Measurements from ENCODE around the gene RBBP5. TPM values are rescaled to one million over a fixed set of nuclear protein-coding genes. Genes with fewer than 3 reads are reported as not detected.

RBBP5 gene
- total RNA-seq, 1 donor from 2014 or later: 19.7 TPM

GRCh38 chr1:205137901-205138300 lies 16.1 kb upstream of the RBBP5 start:
- intact Hi-C loops (cut with micrococcal nuclease): no loop called here
- Mint-ChIP-seq H3K9me3 (no peaks in the 10 kb centered on the region), H3K27me3 (no peaks in the 10 kb centered on the region), H3K36me3 (ENCODE audit: low read depth) (no peaks in the 10 kb centered on the region), H3K4me1 (peaks cover 34% of the 10 kb centered on the region), H3K4me3 (no peak overlapping the region), H3K27ac (peak overlapping the region; percentile 50)
- ChIA-PET POLR2A (interaction anchor here (0.6 to 1.1 kb wide), 2 partner anchors 16 to 34 kb away, joined by 3 to 6 read pairs; partner anchors contain the start of gene RBBP5), CTCF (interaction anchor here (1.6 kb wide), 1 partner anchor 16 kb away, joined by 8 read pairs; the partner anchor contains the start of gene RBBP5)
- no peak for ATAC-seq (ENCODE audit: low read depth)
- no peak for DNase-seq
- TF ChIP-seq, protein P1, sequence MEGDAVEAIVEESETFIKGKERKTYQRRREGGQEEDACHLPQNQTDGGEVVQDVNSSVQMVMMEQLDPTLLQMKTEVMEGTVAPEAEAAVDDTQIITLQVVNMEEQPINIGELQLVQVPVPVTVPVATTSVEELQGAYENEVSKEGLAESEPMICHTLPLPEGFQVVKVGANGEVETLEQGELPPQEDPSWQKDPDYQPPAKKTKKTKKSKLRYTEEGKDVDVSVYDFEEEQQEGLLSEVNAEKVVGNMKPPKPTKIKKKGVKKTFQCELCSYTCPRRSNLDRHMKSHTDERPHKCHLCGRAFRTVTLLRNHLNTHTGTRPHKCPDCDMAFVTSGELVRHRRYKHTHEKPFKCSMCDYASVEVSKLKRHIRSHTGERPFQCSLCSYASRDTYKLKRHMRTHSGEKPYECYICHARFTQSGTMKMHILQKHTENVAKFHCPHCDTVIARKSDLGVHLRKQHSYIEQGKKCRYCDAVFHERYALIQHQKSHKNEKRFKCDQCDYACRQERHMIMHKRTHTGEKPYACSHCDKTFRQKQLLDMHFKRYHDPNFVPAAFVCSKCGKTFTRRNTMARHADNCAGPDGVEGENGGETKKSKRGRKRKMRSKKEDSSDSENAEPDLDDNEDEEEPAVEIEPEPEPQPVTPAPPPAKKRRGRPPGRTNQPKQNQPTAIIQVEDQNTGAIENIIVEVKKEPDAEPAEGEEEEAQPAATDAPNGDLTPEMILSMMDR (IDR thresholded peaks at IDR 0.05): no peak

GRCh38 chr1:205133287-205133686 lies 11.5 kb upstream of the RBBP5 start:
- Mint-ChIP-seq H3K4me3 (no peak overlapping the region), H3K4me1 (peaks cover 16% of the 10 kb centered on the region), H3K9me3 (no peaks in the 10 kb centered on the region), H3K36me3 (ENCODE audit: low read depth) (no peaks in the 10 kb centered on the region), H3K27ac (no peak overlapping the region), H3K27me3 (no peaks in the 10 kb centered on the region)
- ATAC-seq (ENCODE audit: low read depth): no peak
- POLR2A ChIA-PET: interaction anchor here (2.1 kb wide), 1 partner anchor 12 kb away, joined by 10 read pairs; the partner anchor contains the start of gene RBBP5
- CTCF ChIA-PET: no interaction called here
- TF ChIP-seq, protein P1 (IDR thresholded peaks at IDR 0.05): no peak
- intact Hi-C loops (cut with micrococcal nuclease): no loop called here
- DNase-seq: no peak

- CTCF ChIA-PET: interaction anchor here (1.0 kb wide), 1 partner anchor 12 kb away, joined by 3 read pairs; no protein-coding TSS in a partner anchor
- no peaks in the 10 kb centered on the region for H3K9me3 Mint-ChIP-seq
Observed at GRCh38 chr1:205129447-205130029, 7.8 kb upstream of the RBBP5 start.

DNA sequence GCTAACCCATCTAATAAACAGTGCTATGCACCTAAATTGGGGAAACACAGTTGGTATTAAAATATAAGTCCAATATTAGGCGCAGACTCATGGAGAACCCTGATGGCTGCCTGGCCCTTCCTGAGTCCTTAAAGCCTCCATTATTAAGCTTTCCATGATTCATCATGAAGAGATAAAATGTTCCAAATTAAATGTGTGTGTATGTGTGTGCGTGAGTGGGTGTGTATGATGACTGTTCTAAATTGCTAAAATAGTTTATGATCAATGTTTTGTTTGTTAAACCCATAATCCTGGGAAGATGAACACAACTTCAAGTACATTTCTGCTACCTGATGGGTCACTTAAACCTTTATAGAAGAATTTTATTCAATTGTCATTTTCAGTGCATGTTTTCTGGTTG lies 6.3 kb upstream of the RBBP5 start:
- H3K9me3 Mint-ChIP-seq: no peaks in the 10 kb centered on the region
- ChIA-PET CTCF (interaction anchor here (1.3 kb wide), 1 partner anchor 13 kb away, joined by 3 read pairs; no protein-coding TSS in a partner anchor), POLR2A (no interaction called here)
- no peak overlapping the region for H3K27ac Mint-ChIP-seq
- ATAC-seq (ENCODE audit: low read depth): no peak
- TF ChIP-seq, protein P1 (IDR thresholded peaks at IDR 0.05): no peak
- no peak overlapping the region for H3K4me3 Mint-ChIP-seq
- H3K27me3 Mint-ChIP-seq: no peaks in the 10 kb centered on the region
- intact Hi-C loops (cut with micrococcal nuclease): loop anchor here (10.0 kb wide), 2 partner anchors 187 to 617 kb away; no protein-coding TSS in a partner anchor
- H3K36me3 Mint-ChIP-seq (ENCODE audit: low read depth): no peaks in the 10 kb centered on the region
- DNase-seq: no peak
- peaks cover 16% of the 10 kb centered on the region for H3K4me1 Mint-ChIP-seq

More at GRCh38 chr1:205129447-205130029, 7.8 kb upstream of the RBBP5 start:
- POLR2A ChIA-PET: no interaction called here
- DNase-seq (no peak), ATAC-seq (ENCODE audit: low read depth) (no peak)
- Mint-ChIP-seq H3K27ac (no peak overlapping the region), H3K27me3 (no peaks in the 10 kb centered on the region), H3K4me3 (no peak overlapping the region), H3K36me3 (ENCODE audit: low read depth) (no peaks in the 10 kb centered on the region), H3K4me1 (peaks cover 17% of the 10 kb centered on the region)
- intact Hi-C loops (cut with micrococcal nuclease): loop anchor here (10.0 kb wide), 2 partner anchors 185 to 615 kb away; no protein-coding TSS in a partner anchor
- TF ChIP-seq, protein P1 (IDR thresholded peaks at IDR 0.05): no peak

DNA sequence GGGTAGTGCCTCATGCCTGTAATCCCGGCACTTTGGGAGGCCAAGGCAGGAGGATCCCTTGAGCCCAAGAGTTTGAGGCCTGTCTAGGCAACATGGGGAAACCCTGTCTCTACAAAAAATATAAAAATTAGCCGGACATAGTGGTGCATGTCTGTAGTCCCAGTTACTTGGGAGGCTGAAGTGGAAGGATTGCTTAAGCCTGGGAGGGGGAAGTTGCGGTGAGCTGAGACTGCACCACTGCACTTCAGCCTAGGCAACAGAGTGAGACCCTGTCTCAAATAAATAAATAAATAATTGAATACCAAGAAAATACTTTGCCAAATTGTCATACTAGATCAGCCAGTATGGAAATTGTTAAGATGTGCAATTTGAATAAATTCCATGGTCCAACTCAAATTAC lies 5.9 kb upstream of the RBBP5 start:
- CTCF ChIA-PET: interaction anchor here (1.3 kb wide), 1 partner anchor 13 kb away, joined by 3 read pairs; no protein-coding TSS in a partner anchor
- H3K9me3 Mint-ChIP-seq: no peaks in the 10 kb centered on the region
- peaks cover 18% of the 10 kb centered on the region for H3K4me1 Mint-ChIP-seq
- no peaks in the 10 kb centered on the region for H3K36me3 Mint-ChIP-seq (ENCODE audit: low read depth)
- intact Hi-C loops (cut with micrococcal nuclease): loop anchor here (10.0 kb wide), 2 partner anchors 187 to 617 kb away; no protein-coding TSS in a partner anchor
- H3K27me3 Mint-ChIP-seq: no peaks in the 10 kb centered on the region
- POLR2A ChIA-PET: no interaction called here
- H3K4me3 Mint-ChIP-seq: no peak overlapping the region
- no peak for ATAC-seq (ENCODE audit: low read depth)
- TF ChIP-seq, protein P1 (IDR thresholded peaks at IDR 0.05): no peak
- no peak for DNase-seq
- no peak overlapping the region for H3K27ac Mint-ChIP-seq

All from activated B cell treated with CpG ODN at 0.5 μM for 24 hours (primary cell).